Esophagus muscularis mucosa (tissue), 4 donors: ENCODE data around the gene PLPP2.

Experiments used
- EP300 ChIP-seq: sonication (generic); formaldehyde crosslinking; IDR thresholded peaks from one replicate; pipeline ENCODE4 v1.6.1; 2017; ENCODE audit warnings: antibody characterized with exemption
- POLR2AphosphoS5 ChIP-seq, 2 donors: sonication (generic); formaldehyde crosslinking; IDR thresholded peaks; one replicate each; pipeline ENCODE4 v1.6.1; 2017; ENCODE audit warnings: antibody characterized with exemption in 2 of 2
- TF ChIP-seq, protein P1 (sequence below), 3 experiments: fragments of 200-600 bp in 2 of 3; fragments of 450-650 bp in 1 of 3; sonication (generic) in 2 of 3; IDR thresholded peaks; one replicate each; pipeline ENCODE4 v1.5.1; 2017 to 2019; ENCODE audit warnings: antibody characterized with exemption in 3 of 3, mild to moderate bottlenecking in 2 of 3, moderate library complexity in 1 of 3

DNA sequence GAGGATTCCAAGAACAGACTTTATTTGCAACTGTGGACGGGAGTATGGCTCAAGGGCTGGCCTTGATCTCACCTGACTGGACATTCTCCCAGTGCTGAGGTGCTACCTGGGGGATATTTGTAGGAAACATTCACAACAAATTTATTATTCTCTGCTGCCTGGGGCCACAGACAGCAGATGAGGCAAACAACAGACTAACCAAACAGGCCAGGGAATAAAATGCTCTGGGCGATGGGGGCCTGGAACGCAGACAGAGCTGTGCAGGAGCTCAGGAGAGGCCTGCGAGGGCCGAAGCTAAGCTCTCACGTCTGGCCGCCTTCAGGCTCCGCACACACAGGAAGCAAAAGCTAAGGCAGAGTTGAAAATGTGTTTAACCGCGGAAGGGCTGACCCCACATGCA, 7.8 kb downstream of the PLPP2 start:
- TF ChIP-seq, protein P1, sequence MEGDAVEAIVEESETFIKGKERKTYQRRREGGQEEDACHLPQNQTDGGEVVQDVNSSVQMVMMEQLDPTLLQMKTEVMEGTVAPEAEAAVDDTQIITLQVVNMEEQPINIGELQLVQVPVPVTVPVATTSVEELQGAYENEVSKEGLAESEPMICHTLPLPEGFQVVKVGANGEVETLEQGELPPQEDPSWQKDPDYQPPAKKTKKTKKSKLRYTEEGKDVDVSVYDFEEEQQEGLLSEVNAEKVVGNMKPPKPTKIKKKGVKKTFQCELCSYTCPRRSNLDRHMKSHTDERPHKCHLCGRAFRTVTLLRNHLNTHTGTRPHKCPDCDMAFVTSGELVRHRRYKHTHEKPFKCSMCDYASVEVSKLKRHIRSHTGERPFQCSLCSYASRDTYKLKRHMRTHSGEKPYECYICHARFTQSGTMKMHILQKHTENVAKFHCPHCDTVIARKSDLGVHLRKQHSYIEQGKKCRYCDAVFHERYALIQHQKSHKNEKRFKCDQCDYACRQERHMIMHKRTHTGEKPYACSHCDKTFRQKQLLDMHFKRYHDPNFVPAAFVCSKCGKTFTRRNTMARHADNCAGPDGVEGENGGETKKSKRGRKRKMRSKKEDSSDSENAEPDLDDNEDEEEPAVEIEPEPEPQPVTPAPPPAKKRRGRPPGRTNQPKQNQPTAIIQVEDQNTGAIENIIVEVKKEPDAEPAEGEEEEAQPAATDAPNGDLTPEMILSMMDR (IDR thresholded peaks at IDR 0.05): no peak
- TF ChIP-seq EP300: no peak
- no peak for TF ChIP-seq POLR2AphosphoS5 (IDR thresholded peaks at IDR 0.05)
